Measurements from ENCODE around the gene PCSK9.

Gene PCSK9

DNA sequence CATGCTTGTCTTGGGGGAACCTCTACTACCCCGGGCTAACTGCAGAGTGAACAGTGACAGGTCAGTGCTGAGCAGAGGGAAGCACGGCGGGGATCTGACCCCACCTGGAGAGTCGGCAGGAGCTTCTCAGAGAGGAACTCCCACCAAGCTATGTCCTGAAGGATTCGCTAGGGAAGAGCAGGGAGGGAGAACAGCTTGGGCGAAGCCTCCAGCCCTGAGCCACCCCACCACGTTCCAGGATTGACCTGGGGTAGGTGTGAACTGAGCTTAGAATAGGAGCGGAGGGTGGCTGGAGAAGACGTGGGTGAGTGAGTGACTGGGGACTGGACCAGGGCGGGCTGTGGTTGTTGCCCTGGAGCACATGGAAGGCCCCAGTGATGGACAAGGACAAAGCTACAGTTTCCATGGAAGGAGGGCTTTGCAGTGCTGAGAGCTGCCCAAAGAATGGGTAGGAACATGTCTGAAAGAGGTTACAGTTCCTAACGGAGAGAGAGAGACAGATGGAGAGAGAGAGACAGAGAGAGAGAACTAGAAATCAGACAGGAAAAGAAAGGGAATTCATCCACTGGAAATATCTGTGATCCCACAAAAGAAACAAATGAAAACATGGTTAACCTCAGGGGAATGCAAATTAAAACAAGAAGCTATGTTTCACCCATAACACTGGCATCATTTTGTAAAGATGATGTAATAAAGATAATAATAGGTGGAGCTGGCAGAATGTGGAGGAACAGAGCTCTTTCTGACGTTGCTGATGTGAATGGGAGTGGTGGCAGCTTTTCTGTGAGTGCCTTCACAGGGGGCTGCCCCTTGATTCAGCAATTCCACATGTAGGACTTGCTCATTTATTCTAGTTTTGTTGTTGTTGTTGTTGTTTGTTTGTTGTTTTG, 23.4 kb upstream of the PCSK9 start:
- TF ChIP-seq RAD21 (IDR thresholded peaks at IDR 0.05; ENCODE audit: low read depth): no peak
- TF ChIP-seq TAF1 (IDR thresholded peaks at IDR 0.05; ENCODE audit: low read depth): no peak
- TF ChIP-seq EGR1 (IDR thresholded peaks at IDR 0.05): no peak
- no peak for TF ChIP-seq CREB1 (IDR thresholded peaks at IDR 0.05; ENCODE audit: low read depth)
- no peak for TF ChIP-seq EP300 (IDR thresholded peaks at IDR 0.05; ENCODE audit: borderline replicate concordance)
- TF ChIP-seq YY1 (IDR thresholded peaks at IDR 0.05; ENCODE audit: low read depth): no peak
- no peak for TF ChIP-seq TCF12 (IDR thresholded peaks at IDR 0.05; ENCODE audit: low read depth)
- no peak for TF ChIP-seq NFIC (IDR thresholded peaks at IDR 0.05)
- TF ChIP-seq, protein P1, sequence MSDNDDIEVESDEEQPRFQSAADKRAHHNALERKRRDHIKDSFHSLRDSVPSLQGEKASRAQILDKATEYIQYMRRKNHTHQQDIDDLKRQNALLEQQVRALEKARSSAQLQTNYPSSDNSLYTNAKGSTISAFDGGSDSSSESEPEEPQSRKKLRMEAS (IDR thresholded peaks at IDR 0.05): no peak
- TF ChIP-seq, protein P2, sequence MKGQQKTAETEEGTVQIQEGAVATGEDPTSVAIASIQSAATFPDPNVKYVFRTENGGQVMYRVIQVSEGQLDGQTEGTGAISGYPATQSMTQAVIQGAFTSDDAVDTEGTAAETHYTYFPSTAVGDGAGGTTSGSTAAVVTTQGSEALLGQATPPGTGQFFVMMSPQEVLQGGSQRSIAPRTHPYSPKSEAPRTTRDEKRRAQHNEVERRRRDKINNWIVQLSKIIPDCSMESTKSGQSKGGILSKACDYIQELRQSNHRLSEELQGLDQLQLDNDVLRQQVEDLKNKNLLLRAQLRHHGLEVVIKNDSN (IDR thresholded peaks at IDR 0.05): no peak
- TF ChIP-seq FOXM1 (IDR thresholded peaks at IDR 0.05; ENCODE audit: borderline replicate concordance, low read depth): no peak
- TF ChIP-seq, protein P3, sequence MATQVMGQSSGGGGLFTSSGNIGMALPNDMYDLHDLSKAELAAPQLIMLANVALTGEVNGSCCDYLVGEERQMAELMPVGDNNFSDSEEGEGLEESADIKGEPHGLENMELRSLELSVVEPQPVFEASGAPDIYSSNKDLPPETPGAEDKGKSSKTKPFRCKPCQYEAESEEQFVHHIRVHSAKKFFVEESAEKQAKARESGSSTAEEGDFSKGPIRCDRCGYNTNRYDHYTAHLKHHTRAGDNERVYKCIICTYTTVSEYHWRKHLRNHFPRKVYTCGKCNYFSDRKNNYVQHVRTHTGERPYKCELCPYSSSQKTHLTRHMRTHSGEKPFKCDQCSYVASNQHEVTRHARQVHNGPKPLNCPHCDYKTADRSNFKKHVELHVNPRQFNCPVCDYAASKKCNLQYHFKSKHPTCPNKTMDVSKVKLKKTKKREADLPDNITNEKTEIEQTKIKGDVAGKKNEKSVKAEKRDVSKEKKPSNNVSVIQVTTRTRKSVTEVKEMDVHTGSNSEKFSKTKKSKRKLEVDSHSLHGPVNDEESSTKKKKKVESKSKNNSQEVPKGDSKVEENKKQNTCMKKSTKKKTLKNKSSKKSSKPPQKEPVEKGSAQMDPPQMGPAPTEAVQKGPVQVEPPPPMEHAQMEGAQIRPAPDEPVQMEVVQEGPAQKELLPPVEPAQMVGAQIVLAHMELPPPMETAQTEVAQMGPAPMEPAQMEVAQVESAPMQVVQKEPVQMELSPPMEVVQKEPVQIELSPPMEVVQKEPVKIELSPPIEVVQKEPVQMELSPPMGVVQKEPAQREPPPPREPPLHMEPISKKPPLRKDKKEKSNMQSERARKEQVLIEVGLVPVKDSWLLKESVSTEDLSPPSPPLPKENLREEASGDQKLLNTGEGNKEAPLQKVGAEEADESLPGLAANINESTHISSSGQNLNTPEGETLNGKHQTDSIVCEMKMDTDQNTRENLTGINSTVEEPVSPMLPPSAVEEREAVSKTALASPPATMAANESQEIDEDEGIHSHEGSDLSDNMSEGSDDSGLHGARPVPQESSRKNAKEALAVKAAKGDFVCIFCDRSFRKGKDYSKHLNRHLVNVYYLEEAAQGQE (IDR thresholded peaks at IDR 0.05; ENCODE audit: low read depth): no peak
- TF ChIP-seq ZBTB7A (IDR thresholded peaks at IDR 0.05; ENCODE audit: low read depth): no peak
- TF ChIP-seq TEAD4 (IDR thresholded peaks at IDR 0.05): no peak
- TF ChIP-seq CEBPB (IDR thresholded peaks at IDR 0.05): no peak

DNA sequence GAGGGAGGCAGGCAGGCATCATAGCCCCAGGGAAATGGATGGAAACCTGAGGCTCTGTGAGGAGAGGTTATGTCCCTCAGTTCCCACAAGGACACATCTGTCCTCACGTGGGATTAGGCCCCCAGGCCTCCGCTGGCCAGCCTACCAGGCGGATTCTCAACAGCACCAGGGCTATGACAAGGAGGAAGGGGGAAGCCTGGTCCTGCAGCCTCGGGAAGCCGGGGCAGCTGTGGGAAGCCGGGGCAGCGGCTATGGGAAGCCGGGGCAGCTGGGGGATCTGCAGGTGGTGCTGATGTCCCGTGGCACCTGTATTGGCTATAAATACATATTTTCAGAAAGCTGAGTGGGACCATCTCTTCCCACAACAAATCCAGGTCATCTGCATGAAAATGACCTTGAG, 21.0 kb upstream of the PCSK9 start:
- TF ChIP-seq FOXM1 (IDR thresholded peaks at IDR 0.05; ENCODE audit: borderline replicate concordance, low read depth): no peak
- TF ChIP-seq, protein P3 (IDR thresholded peaks at IDR 0.05; ENCODE audit: low read depth): no peak
- no peak for TF ChIP-seq CEBPB (IDR thresholded peaks at IDR 0.05)
- TF ChIP-seq, protein P2 (IDR thresholded peaks at IDR 0.05): no peak
- no peak for TF ChIP-seq CREB1 (IDR thresholded peaks at IDR 0.05; ENCODE audit: low read depth)
- TF ChIP-seq EP300 (IDR thresholded peaks at IDR 0.05; ENCODE audit: borderline replicate concordance): no peak
- TF ChIP-seq ZBTB7A (IDR thresholded peaks at IDR 0.05; ENCODE audit: low read depth): no peak
- TF ChIP-seq TEAD4 (IDR thresholded peaks at IDR 0.05): no peak
- no peak for TF ChIP-seq NFIC (IDR thresholded peaks at IDR 0.05)

DNA sequence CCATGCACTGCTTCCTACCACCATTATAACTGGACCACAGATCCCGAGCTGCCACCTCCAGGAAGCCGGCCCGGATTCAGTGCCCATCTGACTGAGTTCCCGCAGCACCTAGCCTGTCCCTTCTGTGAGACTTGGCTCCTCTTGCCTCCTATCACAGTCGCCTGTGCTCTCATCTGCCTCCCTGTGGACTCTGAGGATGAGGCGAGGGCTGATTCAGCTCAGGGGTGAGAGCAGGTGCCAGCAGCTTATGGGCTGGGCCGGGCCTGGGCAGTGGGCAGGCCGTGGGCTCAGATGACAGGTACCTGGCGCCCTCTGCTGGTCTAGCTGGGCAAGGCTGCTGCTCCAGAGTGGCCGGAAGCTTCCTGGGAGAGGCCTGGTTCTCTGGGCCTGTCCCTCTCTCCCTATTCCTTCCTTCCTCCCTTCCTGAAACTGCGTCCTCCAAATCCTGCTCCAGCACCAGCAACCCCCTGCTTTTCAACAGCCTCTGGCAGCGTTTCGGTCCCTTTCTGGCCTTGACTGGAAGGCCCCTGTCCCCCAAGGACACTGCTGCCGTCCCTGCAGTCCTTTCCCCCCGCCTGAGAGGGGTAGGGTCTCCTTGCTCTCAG, 17.3 kb upstream of the PCSK9 start:
- no peak for TF ChIP-seq EP300 (IDR thresholded peaks at IDR 0.05; ENCODE audit: borderline replicate concordance)
- TF ChIP-seq, protein P2 (IDR thresholded peaks at IDR 0.05): no peak
- TF ChIP-seq ZBTB7A (IDR thresholded peaks at IDR 0.05; ENCODE audit: low read depth): no peak
- no peak for TF ChIP-seq EGR1 (IDR thresholded peaks at IDR 0.05)
- TF ChIP-seq TAF1 (IDR thresholded peaks at IDR 0.05; ENCODE audit: low read depth): no peak; the same call in 1 of the 2 replicates
- TF ChIP-seq RAD21 (IDR thresholded peaks at IDR 0.05; ENCODE audit: low read depth): peak; percentile 96
- TF ChIP-seq TCF12 (IDR thresholded peaks at IDR 0.05; ENCODE audit: low read depth): no peak
- TF ChIP-seq TEAD4 (IDR thresholded peaks at IDR 0.05): no peak
- TF ChIP-seq, protein P1 (IDR thresholded peaks at IDR 0.05): peak; percentile 53; the same call in 1 of the 2 replicates
- TF ChIP-seq CREB1 (IDR thresholded peaks at IDR 0.05; ENCODE audit: low read depth): no peak

DNA sequence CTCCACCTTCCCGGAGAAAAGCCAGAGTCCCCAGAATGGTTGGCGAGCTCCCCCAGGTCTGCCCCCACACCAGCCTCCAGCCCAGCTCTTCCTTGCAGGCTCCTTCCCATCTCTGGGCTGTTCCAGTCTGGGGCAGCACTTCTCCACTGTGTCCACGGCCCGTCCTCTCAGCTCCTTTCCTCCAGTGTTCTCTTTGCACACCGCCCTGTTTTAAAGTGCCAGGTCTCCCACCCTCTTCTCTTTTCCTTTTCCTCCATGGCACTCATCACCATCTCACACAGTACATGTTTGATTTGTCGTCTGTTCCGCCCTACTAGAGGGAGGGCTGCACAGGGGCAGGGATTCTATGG, 6.1 kb upstream of the PCSK9 start:
- TF ChIP-seq TEAD4 (IDR thresholded peaks at IDR 0.05): no peak

DNA sequence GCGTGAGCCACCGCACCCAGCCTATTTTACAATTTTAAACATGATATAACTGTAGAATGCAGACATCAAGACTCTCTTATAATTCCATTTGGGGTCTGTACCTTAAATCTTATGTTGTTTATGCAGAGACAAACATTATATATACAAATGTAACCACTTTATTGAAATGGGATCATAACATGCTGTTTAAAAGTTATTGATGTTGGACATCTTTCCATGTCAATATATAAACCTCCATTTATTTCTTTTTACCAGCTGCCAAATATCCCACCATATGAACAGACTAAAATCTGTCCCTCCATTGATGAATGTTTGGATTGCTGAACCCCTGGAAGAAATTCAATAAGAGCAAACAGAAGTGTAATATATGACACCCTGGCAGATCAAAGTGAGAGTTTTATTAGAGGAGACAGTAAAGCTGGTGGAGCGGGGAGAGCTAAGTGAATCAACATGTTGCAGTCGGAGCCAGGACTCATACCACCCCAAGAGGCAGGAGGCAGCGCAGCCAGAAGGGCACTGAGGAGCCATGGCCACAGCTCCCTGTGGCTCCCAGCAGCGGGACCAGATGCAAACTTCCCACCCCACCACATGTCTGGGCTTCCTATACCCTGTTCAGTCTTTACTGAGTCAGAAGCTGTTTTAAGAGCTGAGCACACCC, 4.7 kb upstream of the PCSK9 start:
- no peak for TF ChIP-seq TEAD4 (IDR thresholded peaks at IDR 0.05)
- no peak for TF ChIP-seq TAF1 (IDR thresholded peaks at IDR 0.05; ENCODE audit: low read depth)
- no peak for TF ChIP-seq CEBPB (IDR thresholded peaks at IDR 0.05)
- no peak for TF ChIP-seq RAD21 (IDR thresholded peaks at IDR 0.05; ENCODE audit: low read depth)
- TF ChIP-seq, protein P3 (IDR thresholded peaks at IDR 0.05; ENCODE audit: low read depth): no peak
- TF ChIP-seq, protein P1 (IDR thresholded peaks at IDR 0.05): no peak
- TF ChIP-seq NFIC (IDR thresholded peaks at IDR 0.05): no peak
- TF ChIP-seq ZBTB7A (IDR thresholded peaks at IDR 0.05; ENCODE audit: low read depth): no peak
- no peak for TF ChIP-seq CREB1 (IDR thresholded peaks at IDR 0.05; ENCODE audit: low read depth)
- no peak for TF ChIP-seq TCF12 (IDR thresholded peaks at IDR 0.05; ENCODE audit: low read depth)
- TF ChIP-seq YY1 (IDR thresholded peaks at IDR 0.05; ENCODE audit: low read depth): no peak
- TF ChIP-seq, protein P2 (IDR thresholded peaks at IDR 0.05): no peak
- TF ChIP-seq EP300 (IDR thresholded peaks at IDR 0.05; ENCODE audit: borderline replicate concordance): no peak
- TF ChIP-seq EGR1 (IDR thresholded peaks at IDR 0.05): no peak
- TF ChIP-seq FOXM1 (IDR thresholded peaks at IDR 0.05; ENCODE audit: borderline replicate concordance, low read depth): no peak
